ENCODE results near the gene DGKD.

Gene DGKD

DNA sequence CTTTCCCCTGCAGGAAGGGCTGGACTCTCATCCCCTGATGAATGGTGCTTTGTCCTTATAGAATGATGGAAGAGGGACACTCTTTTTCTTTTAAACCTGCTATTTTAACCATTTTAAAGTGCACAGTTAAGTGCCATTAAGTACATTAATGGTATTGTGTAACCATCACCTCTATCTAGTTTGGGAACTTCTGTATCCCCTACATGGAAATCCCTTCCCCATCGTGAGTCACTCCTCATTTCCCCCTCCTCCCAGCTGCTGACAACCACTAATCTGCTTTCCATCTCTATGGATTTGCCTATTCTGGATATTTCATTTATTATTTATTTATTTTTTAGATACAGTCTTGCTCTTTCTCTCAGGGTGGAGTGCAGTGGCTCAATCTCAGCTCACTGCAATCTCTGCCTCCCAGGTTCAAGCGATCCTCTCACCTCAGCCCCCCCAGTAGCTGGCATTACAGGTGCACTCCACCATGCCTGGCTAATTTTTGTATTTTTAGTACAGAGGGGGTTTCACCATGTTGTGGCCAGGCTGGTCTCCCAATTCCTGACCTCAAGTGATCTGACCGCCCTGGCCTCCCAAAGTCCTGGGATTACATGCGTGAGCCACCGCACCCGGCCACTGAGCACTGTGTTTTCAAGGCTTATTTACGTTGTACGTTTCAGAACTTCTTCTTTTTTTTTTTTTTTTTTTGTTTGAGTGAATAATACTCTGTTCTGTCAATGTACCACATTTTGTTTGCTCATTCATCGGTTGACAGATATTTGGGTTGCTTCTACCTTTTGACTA, 15.8 kb downstream of the DGKD start:
- no peak for ATAC-seq
- TF ChIP-seq ZC3H10 (CRISPR knock-in tag; IDR thresholded peaks at IDR 0.05) (no peak), GLIS3 (CRISPR knock-in tag; IDR thresholded peaks at IDR 0.05) (no peak), ESRRG (CRISPR knock-in tag; IDR thresholded peaks at IDR 0.05) (no peak), ZNF8 (CRISPR knock-in tag; IDR thresholded peaks at IDR 0.05) (no peak), PPARA (CRISPR knock-in tag; IDR thresholded peaks at IDR 0.05; ENCODE audit: borderline replicate concordance) (no peak), BACH2 (CRISPR knock-in tag; IDR thresholded peaks at IDR 0.05; ENCODE audit: borderline replicate concordance) (no peak), CSRNP3 (CRISPR knock-in tag; IDR thresholded peaks at IDR 0.05) (no peak)

DNA sequence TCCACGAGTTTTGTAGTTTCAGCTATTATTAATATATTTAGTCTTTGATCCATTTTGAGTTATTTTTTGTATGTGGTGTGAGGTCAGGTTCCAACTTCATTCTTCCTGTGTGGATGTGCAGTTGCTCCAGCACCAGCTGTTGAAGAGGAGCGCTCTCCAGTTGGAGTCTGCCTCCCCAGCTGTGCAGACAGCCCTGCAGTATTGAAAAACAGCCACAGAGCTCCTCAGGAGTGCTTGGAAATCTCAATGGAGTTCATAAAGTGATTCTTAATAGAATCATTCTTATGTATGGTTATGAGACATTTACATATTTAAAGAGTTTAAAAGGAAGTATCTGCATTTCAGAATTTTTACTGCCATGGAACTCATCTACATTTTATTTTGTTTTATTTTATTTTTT, 17.3 kb downstream of the DGKD start:
- TF ChIP-seq, protein P1, sequence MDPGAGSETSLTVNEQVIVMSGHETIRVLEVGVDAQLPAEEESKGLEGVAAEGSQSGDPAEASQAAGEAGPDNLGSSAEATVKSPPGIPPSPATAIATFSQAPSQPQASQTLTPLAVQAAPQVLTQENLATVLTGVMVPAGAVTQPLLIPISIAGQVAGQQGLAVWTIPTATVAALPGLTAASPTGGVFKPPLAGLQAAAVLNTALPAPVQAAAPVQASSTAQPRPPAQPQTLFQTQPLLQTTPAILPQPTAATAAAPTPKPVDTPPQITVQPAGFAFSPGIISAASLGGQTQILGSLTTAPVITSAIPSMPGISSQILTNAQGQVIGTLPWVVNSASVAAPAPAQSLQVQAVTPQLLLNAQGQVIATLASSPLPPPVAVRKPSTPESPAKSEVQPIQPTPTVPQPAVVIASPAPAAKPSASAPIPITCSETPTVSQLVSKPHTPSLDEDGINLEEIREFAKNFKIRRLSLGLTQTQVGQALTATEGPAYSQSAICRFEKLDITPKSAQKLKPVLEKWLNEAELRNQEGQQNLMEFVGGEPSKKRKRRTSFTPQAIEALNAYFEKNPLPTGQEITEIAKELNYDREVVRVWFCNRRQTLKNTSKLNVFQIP (CRISPR knock-in tag; IDR thresholded peaks at IDR 0.05; ENCODE audit: borderline replicate concordance, low read depth) = no peak
- TF ChIP-seq PATZ1 (CRISPR knock-in tag; IDR thresholded peaks at IDR 0.05; ENCODE audit: borderline replicate concordance) = no peak
- TF ChIP-seq, protein P2, sequence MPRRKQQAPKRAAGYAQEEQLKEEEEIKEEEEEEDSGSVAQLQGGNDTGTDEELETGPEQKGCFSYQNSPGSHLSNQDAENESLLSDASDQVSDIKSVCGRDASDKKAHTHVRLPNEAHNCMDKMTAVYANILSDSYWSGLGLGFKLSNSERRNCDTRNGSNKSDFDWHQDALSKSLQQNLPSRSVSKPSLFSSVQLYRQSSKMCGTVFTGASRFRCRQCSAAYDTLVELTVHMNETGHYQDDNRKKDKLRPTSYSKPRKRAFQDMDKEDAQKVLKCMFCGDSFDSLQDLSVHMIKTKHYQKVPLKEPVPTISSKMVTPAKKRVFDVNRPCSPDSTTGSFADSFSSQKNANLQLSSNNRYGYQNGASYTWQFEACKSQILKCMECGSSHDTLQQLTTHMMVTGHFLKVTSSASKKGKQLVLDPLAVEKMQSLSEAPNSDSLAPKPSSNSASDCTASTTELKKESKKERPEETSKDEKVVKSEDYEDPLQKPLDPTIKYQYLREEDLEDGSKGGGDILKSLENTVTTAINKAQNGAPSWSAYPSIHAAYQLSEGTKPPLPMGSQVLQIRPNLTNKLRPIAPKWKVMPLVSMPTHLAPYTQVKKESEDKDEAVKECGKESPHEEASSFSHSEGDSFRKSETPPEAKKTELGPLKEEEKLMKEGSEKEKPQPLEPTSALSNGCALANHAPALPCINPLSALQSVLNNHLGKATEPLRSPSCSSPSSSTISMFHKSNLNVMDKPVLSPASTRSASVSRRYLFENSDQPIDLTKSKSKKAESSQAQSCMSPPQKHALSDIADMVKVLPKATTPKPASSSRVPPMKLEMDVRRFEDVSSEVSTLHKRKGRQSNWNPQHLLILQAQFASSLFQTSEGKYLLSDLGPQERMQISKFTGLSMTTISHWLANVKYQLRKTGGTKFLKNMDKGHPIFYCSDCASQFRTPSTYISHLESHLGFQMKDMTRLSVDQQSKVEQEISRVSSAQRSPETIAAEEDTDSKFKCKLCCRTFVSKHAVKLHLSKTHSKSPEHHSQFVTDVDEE (CRISPR knock-in tag; IDR thresholded peaks at IDR 0.05) = no peak
- TF ChIP-seq ARNTL (CRISPR knock-in tag; IDR thresholded peaks at IDR 0.05; ENCODE audit: borderline replicate concordance, low read depth) = no peak
- no peak for TF ChIP-seq GLIS3 (CRISPR knock-in tag; IDR thresholded peaks at IDR 0.05)
- no peak for TF ChIP-seq TCF4 (CRISPR knock-in tag; IDR thresholded peaks at IDR 0.05; ENCODE audit: borderline replicate concordance)
- no peak for TF ChIP-seq ZNF8 (CRISPR knock-in tag; IDR thresholded peaks at IDR 0.05)
- TF ChIP-seq, protein P3, sequence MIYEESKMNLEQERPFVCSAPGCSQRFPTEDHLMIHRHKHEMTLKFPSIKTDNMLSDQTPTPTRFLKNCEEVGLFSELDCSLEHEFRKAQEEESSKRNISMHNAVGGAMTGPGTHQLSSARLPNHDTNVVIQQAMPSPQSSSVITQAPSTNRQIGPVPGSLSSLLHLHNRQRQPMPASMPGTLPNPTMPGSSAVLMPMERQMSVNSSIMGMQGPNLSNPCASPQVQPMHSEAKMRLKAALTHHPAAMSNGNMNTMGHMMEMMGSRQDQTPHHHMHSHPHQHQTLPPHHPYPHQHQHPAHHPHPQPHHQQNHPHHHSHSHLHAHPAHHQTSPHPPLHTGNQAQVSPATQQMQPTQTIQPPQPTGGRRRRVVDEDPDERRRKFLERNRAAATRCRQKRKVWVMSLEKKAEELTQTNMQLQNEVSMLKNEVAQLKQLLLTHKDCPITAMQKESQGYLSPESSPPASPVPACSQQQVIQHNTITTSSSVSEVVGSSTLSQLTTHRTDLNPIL (CRISPR knock-in tag; IDR thresholded peaks at IDR 0.05; ENCODE audit: low read depth) = no peak
- TF ChIP-seq BACH2 (CRISPR knock-in tag; IDR thresholded peaks at IDR 0.05; ENCODE audit: borderline replicate concordance) = no peak
- no peak for TF ChIP-seq PPARA (CRISPR knock-in tag; IDR thresholded peaks at IDR 0.05; ENCODE audit: borderline replicate concordance)
- TF ChIP-seq ZNF70 (CRISPR knock-in tag; IDR thresholded peaks at IDR 0.05) = no peak
- no peak for TF ChIP-seq ZNF565 (CRISPR knock-in tag; conservative IDR thresholded peaks at IDR 0.05; ENCODE audit: low read depth)
- TF ChIP-seq RARB (CRISPR knock-in tag; IDR thresholded peaks at IDR 0.05) = no peak
- TF ChIP-seq CSRNP3 (CRISPR knock-in tag; IDR thresholded peaks at IDR 0.05) = no peak
- no peak for TF ChIP-seq ZFP30 (CRISPR knock-in tag; IDR thresholded peaks at IDR 0.05)
- TF ChIP-seq CSDC2 (CRISPR knock-in tag; IDR thresholded peaks at IDR 0.05) = no peak

More for the DNA sequence above, 17.3 kb downstream of the DGKD start:
- ATAC-seq = no peak

Data from SK-N-SH treated with all-trans-retinoic acid at 6 μM for 48 hours (cell line).